SK-N-SH (cell line): ENCODE results near the gene GNAT3. TPM values are rescaled to one million over a fixed set of nuclear protein-coding genes. Genes with fewer than 3 reads are reported as not detected.

Experiments used
- CTCF ChIA-PET: fragments of 300-600, 350-600 bp; formaldehyde crosslinking; extraction: SDS; loops from one replicate; lab custom pipeline; 2021; lab: Yijun Ruan, JAX
- POLR2A ChIA-PET: fragments of 350-600 bp; sonication (Branson Sonifier 250); formaldehyde crosslinking; extraction: SDS; loops from one replicate; lab custom pipeline; 2020; ENCODE audit warnings: antibody characterized with exemption, inconsistent platforms; lab: Yijun Ruan, JAX
- DNase-seq: peaks from one replicate; pipeline ENCODE4 v3.0.0; 2012
- H2AFZ ChIP-seq: fragments of 200-600 bp; sonication (generic); 2 replicates; pipeline ENCODE4 v1.8.1; 2016; ENCODE audit warnings: antibody characterized with exemption, mild to moderate bottlenecking, low read depth
- H3F3A ChIP-seq: fragments of 200-600 bp; sonication (generic); replicated peaks from 2 replicates; pipeline ENCODE3; 2016; ENCODE audit warnings: antibody characterized with exemption, mild to moderate bottlenecking; ENCODE audit not compliant: insufficient read depth
- H3K27ac ChIP-seq, 2 experiments: fragments of 200-500 bp in 1 of 2; fragments of 200-600 bp in 1 of 2; sonication (Bioruptor generic) in 1 of 2; sonication (generic), shearing (Covaris generic) in 1 of 2; 2 replicates each; pipeline versions ENCODE4 v1.5.1 to v1.6.1; 2014 to 2016; ENCODE audit warnings: low read depth in 2 of 2, inconsistent platforms in 1 of 2, low read length in 1 of 2, mild to moderate bottlenecking in 1 of 2, mixed read lengths in 1 of 2
- H3K27me3 ChIP-seq: fragments of 200-600 bp; sonication (generic), shearing (Covaris generic); 2 replicates; pipeline ENCODE4 v1.6.1; 2016; ENCODE audit warnings: mixed run types; ENCODE audit not compliant: insufficient read depth
- H3K36me3 ChIP-seq, 2 experiments: fragments of 200-500 bp in 1 of 2; fragments of 200-600 bp in 1 of 2; sonication (Bioruptor generic) in 1 of 2; sonication (generic) in 1 of 2; replicated peaks in 1 of 2; 2 replicates each; pipeline versions ENCODE3 to v1.5.1; 2014 to 2016; ENCODE audit warnings: low read length in 1 of 2, mild to moderate bottlenecking in 1 of 2; ENCODE audit not compliant: insufficient read depth in 2 of 2, control insufficient read depth in 1 of 2
- H3K4me1 ChIP-seq, 2 experiments: fragments of 200-500 bp in 1 of 2; fragments of 200-600 bp in 1 of 2; sonication (Bioruptor generic) in 1 of 2; sonication (generic), shearing (Covaris generic) in 1 of 2; 2 replicates each; pipeline versions ENCODE4 v1.5.1 to v1.6.1; 2014 to 2016; ENCODE audit warnings: low read depth in 1 of 2, low read length in 1 of 2, mixed run types in 1 of 2; ENCODE audit not compliant: insufficient read depth in 2 of 2, control insufficient read depth in 1 of 2
- H3K4me2 ChIP-seq: fragments of 200-600 bp; sonication (generic), shearing (Covaris generic); 2 replicates; pipeline ENCODE4 v1.6.1; 2017; ENCODE audit warnings: mixed run types
- H3K4me3 ChIP-seq, 2 experiments: fragments of 200-500 bp in 1 of 2; fragments of 200-600 bp in 1 of 2; sonication (Bioruptor generic) in 1 of 2; sonication (generic), shearing (Covaris generic) in 1 of 2; 2 replicates each; pipeline versions ENCODE4 v1.5.1 to v1.8.1; 2014 to 2016; ENCODE audit warnings: low read depth in 2 of 2, inconsistent platforms in 1 of 2, low read length in 1 of 2, mild to moderate bottlenecking in 1 of 2, mixed read lengths in 1 of 2, moderate library complexity in 1 of 2
- H3K79me2 ChIP-seq: fragments of 200-600 bp; sonication (generic); 2 replicates; pipeline ENCODE4 v1.8.1; 2017; ENCODE audit warnings: mild to moderate bottlenecking; ENCODE audit not compliant: insufficient read depth
- H3K9ac ChIP-seq: fragments of 200-600 bp; sonication (generic); 2 replicates; pipeline ENCODE4 v1.6.1; 2017; ENCODE audit warnings: mixed run types
- H3K9me2 ChIP-seq: fragments of 200-600 bp; sonication (generic); 2 replicates; pipeline ENCODE4 v1.6.1; 2017; ENCODE audit warnings: mixed run types
- H3K9me3 ChIP-seq: fragments of 200-600 bp; sonication (generic); 2 replicates; pipeline ENCODE4 v1.6.1; 2017; ENCODE audit warnings: mixed run types, mild to moderate bottlenecking, moderate library complexity
- H4K20me1 ChIP-seq: fragments of 200-600 bp; sonication (generic); 2 replicates; pipeline ENCODE4 v1.6.1; 2017; ENCODE audit warnings: mild to moderate bottlenecking, mixed run types; ENCODE audit not compliant: insufficient read depth
- CHD2 ChIP-seq: fragments of 150-350 bp; IDR thresholded peaks from 2 replicates; pipeline ENCODE4 v1.6.1; 2018; ENCODE audit warnings: low read length; ENCODE audit not compliant: partially characterized antibody
- CTCF ChIP-seq: fragments of 200-600 bp; sonication (generic); IDR thresholded peaks from 2 replicates; pipeline ENCODE4 v1.6.1; 2017; ENCODE audit warnings: antibody characterized with exemption, mild to moderate bottlenecking, moderate library complexity
- ELF1 ChIP-seq: IDR thresholded peaks from 2 replicates; pipeline ENCODE4 v1.4.0; 2012
- FOSL2 ChIP-seq: IDR thresholded peaks from 2 replicates; pipeline ENCODE4 v1.4.0; 2012; ENCODE audit warnings: low read depth, mild to moderate bottlenecking, moderate library complexity, borderline replicate concordance
- FOXJ3 ChIP-seq: sonication (generic); formaldehyde crosslinking; IDR thresholded peaks from 2 replicates; pipeline ENCODE4 v1.5.1; 2020; ENCODE audit warnings: mild to moderate bottlenecking, missing genetic modification reagents
- NRF1 ChIP-seq: IDR thresholded peaks from 2 replicates; pipeline ENCODE4 v1.6.1; 2012; ENCODE audit warnings: low read depth, mild to moderate bottlenecking, low read length
- RAD21 ChIP-seq: IDR thresholded peaks from 2 replicates; pipeline ENCODE4 v1.6.1; 2012; ENCODE audit warnings: mild to moderate bottlenecking, low read length
- TAF1 ChIP-seq: IDR thresholded peaks from 2 replicates; pipeline ENCODE4 v1.6.1; 2012; ENCODE audit warnings: low read depth, mild to moderate bottlenecking, low read length, moderate library complexity, borderline replicate concordance
- TEAD4 ChIP-seq: IDR thresholded peaks from 2 replicates; pipeline ENCODE4 v1.4.0; 2012; ENCODE audit warnings: mild to moderate bottlenecking, borderline replicate concordance; ENCODE audit not compliant: insufficient read depth
- USF1 ChIP-seq: IDR thresholded peaks from 2 replicates; pipeline ENCODE4 v1.4.0; 2012; ENCODE audit warnings: low read depth, borderline replicate concordance
- YY1 ChIP-seq: IDR thresholded peaks from 2 replicates; pipeline ENCODE4 v1.4.0; 2012; ENCODE audit warnings: low read depth, mild to moderate bottlenecking
- WGBS: methylation state at CpG from one replicate; pipeline ENCODE4 v1.1.6; 2017; ENCODE audit warnings: low lambda C conversion rate; 5-methylcytosine and 5-hydroxymethylcytosine counted together
- polyA plus RNA-seq, 3 experiments: library from polyadenylated mRNA; depleted of rRNA; stranded (reverse); fragments of >200 nt; gene quantifications; 2 replicates each; pipeline ENCODE4 v1.2.3, GENCODE V29; 2012

Gene GNAT3
- polyA plus RNA-seq, 1 of the 3 experiments (the other 2 are of a cell fraction), result not detected

- TF ChIP-seq USF1 (no peak), RAD21 (no peak), FOXJ3 (CRISPR knock-in tag) (no peak), TAF1 (no peak)
- TF ChIP-seq, all 33 proteins: peak for 0
These were observed 68.5 kb downstream of the GNAT3 start (continued) for GRCh38 chr7:80443325-80443724.

GRCh38 chr7:80440883-80441282, 71.0 kb downstream of the GNAT3 start:
- Histone ChIP-seq H3K9me2 (no peaks in the 10 kb centered on the region), H3K36me3 (no peaks in the 10 kb centered on the region), H4K20me1 (no peaks in the 10 kb centered on the region), H3K9me3 (no peaks in the 10 kb centered on the region), H2AFZ (no peak overlapping the region), H3K79me2 (no peaks in the 10 kb centered on the region), H3K4me1 (peaks cover 21 to 29% of the 10 kb centered on the region in 2 experiments), H3K27ac (peak overlapping the region; percentile 86 to 96), H3K4me2 (peak overlapping the region; percentile 12; the same call in 1 of the 2 replicates), H3K4me3 (no peak overlapping the region), H3K27me3 (no peaks in the 10 kb centered on the region), H3K9ac (no peak overlapping the region; the same call in 1 of the 2 replicates), H3F3A (peaks cover 52% of the 10 kb centered on the region)
- ChIA-PET CTCF (interaction anchor here (0.7 to 7.1 kb wide), 9 partner anchors 13 to 381 kb away, joined by 3 to 66 read pairs (median 5); no protein-coding TSS in a partner anchor), POLR2A (no interaction called here)
- TF ChIP-seq CTCF, result no peak
- TF ChIP-seq TEAD4, result no peak
- TF ChIP-seq CHD2, result no peak
- TF ChIP-seq NRF1, result no peak
- TF ChIP-seq YY1, result no peak
- no peak for TF ChIP-seq FOSL2
- TF ChIP-seq ELF1, result no peak
- 2% methylated on average over 2 of the region's 2 CpGs for WGBS
- no peak for DNase-seq
